HEK293T (cell line): ENCODE measurements around the gene RELA.

Source experiments
- BHLHE40 ChIP-seq: fragments of 450-650 bp; IDR thresholded peaks from 2 replicates; pipeline ENCODE4 v1.6.1; 2016; ENCODE audit warnings: mild to moderate bottlenecking, moderate library complexity, borderline replicate concordance
- CTBP1 ChIP-seq: fragments of 450-650 bp; IDR thresholded peaks from 2 replicates; pipeline ENCODE4 v1.6.1; 2016; ENCODE audit warnings: borderline replicate concordance
- FOXA1 ChIP-seq: fragments of 450-650 bp; IDR thresholded peaks from 2 replicates; pipeline ENCODE4 v1.6.1; 2016; ENCODE audit warnings: mild to moderate bottlenecking
- FOXK2 ChIP-seq: fragments of 450-650 bp; IDR thresholded peaks from 2 replicates; pipeline ENCODE4 v1.6.1; 2016; ENCODE audit warnings: mild to moderate bottlenecking
- FOXM1 ChIP-seq: fragments of 450-650 bp; IDR thresholded peaks from 2 replicates; pipeline ENCODE4 v1.6.1; 2017; ENCODE audit warnings: mild to moderate bottlenecking, borderline replicate concordance
- NFRKB ChIP-seq: fragments of 450-650 bp; IDR thresholded peaks from 2 replicates; pipeline ENCODE4 v1.6.1; 2016; ENCODE audit warnings: mild to moderate bottlenecking, moderate library complexity
- SP1 ChIP-seq: fragments of 450-650 bp; IDR thresholded peaks from 2 replicates; pipeline ENCODE4 v1.6.1; 2017
- SUZ12 ChIP-seq: fragments of 450-650 bp; IDR thresholded peaks from 2 replicates; pipeline ENCODE4 v1.6.1; 2016; ENCODE audit warnings: mild to moderate bottlenecking

DNA sequence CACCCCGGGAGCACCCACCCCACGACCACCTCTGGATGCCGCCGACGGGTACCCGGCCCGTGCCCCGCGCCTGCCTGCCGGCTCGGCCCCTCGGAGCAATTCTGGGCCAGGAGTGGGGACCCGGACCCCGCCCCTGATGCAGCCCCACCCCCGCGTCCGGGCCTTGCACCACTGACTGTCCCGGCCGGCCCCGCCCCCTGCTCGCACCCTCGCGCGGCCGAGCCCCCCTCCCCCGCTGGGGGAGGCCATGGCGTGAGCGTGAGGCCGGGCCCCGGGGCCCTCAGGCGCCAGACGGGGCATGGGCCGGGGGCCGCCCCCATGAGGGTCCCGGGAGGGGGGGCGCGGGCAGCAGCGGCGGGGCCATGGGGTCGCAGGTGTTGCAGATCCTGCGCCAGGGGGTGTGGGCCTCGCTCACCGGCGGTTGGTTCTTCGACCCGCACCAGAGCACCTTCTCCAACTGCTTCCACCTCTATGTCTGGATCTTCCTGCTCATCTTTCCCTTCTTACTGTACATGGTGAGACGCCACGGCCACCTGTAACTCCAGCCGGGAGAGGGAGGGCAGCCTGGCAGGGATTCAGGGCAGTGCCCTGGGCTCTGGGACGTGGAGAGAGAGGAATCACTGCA lies 46.7 kb downstream of the RELA start:
- TF ChIP-seq SUZ12: no peak
- TF ChIP-seq SP1: no peak
- no peak for TF ChIP-seq NFRKB
- TF ChIP-seq FOXA1: no peak
- no peak for TF ChIP-seq FOXK2
- no peak for TF ChIP-seq FOXM1
- TF ChIP-seq CTBP1: no peak
- TF ChIP-seq BHLHE40: no peak
